Non-pigmented ciliary epithelial cell (primary cell): ENCODE measurements around the gene ERF.

Source experiments
- DNase-seq: peaks from one replicate; pipeline ENCODE4 v3.0.0-alpha.2; 2010; ENCODE audit warnings: low read depth

The ERF gene

GRCh38 chr19:42212886-42213285, 42.0 kb downstream of the ERF start:
- DNase-seq = no peak

GRCh38 chr19:42208612-42209011, 46.3 kb downstream of the ERF start:
- DNase-seq = no peak

GRCh38 chr19:42207767-42208271, 47.1 kb downstream of the ERF start:
- peak; percentile 70 for DNase-seq

- no peak for DNase-seq
Measured at GRCh38 chr19:42206871-42207755, 47.8 kb downstream of the ERF start.

- no peak for DNase-seq
Measured at GRCh38 chr19:42204664-42205063, 50.3 kb downstream of the ERF start.

GRCh38 chr19:42203700-42204099, 51.2 kb downstream of the ERF start:
- DNase-seq = no peak

- no peak for DNase-seq
Measured at GRCh38 chr19:42202290-42202880, 52.5 kb downstream of the ERF start.

- DNase-seq = no peak
Measured at GRCh38 chr19:42201489-42202289, 53.2 kb downstream of the ERF start.

GRCh38 chr19:42200116-42200715, 54.7 kb downstream of the ERF start:
- DNase-seq = no peak

- DNase-seq = no peak
Measured at GRCh38 chr19:42199440-42200115, 55.4 kb downstream of the ERF start.

GRCh38 chr19:42198676-42199439, 56.1 kb downstream of the ERF start:
- no peak for DNase-seq
